ENCODE results near the gene SDF2L1. TPM values are rescaled to one million over a fixed set of nuclear protein-coding genes. Genes with fewer than 3 reads are reported as not detected.

Gene SDF2L1
- total and polyA plus RNA-seq, 2 donors (not counting 3 experiments of a cell fraction or from before 2014, with no cell fraction given) = 66.7 to 79.5 TPM

- Histone ChIP-seq H4K20me1 (replicated peaks; ENCODE audit: control insufficient read depth, extremely low read depth, insufficient read depth, low read length) (peaks cover 6% of the 10 kb centered on the region), H3K36me3 (ENCODE audit: control insufficient read depth in 2 of 2, extremely low read depth in 1 of 2, insufficient read depth in 2 of 2, low read length in 2 of 2) (peaks cover 9 to 22% of the 10 kb centered on the region in 2 experiments), H3K4me3 (replicated peaks in 1 of 3; ENCODE audit: insufficient read depth in 1 of 3, low read depth in 1 of 3, low read length in 3 of 3) (no peak overlapping the region), H3K9me3 (replicated peaks; ENCODE audit: control insufficient read depth, insufficient read depth, low read length) (no peaks in the 10 kb centered on the region), H3K27me3 (ENCODE audit: control insufficient read depth in 2 of 2, insufficient read depth in 2 of 2, low read length in 2 of 2) (no peaks in the 10 kb centered on the region), H3K79me2 (ENCODE audit: control insufficient read depth, insufficient read depth, low read length) (peaks cover 76% of the 10 kb centered on the region), H3K4me1 (ENCODE audit: control insufficient read depth, extremely low read depth, insufficient read depth, low read length) (no peaks in the 10 kb centered on the region), H3K9me1 (replicated peaks; ENCODE audit: control insufficient read depth, extremely low read depth, insufficient read depth, low read length) (no peaks in the 10 kb centered on the region), H3K27ac (ENCODE audit: insufficient read depth, low read depth, low read length) (no peak overlapping the region), H3K4me2 (ENCODE audit: insufficient read depth, low read length) (no peak overlapping the region), H2AFZ (ENCODE audit: low read depth, low read length) (no peak overlapping the region), H3K9ac (replicated peaks; ENCODE audit: extremely low read depth, insufficient read depth, low read length) (no peak overlapping the region)
- no peak for TF ChIP-seq MYC (IDR thresholded peaks at IDR 0.05; ENCODE audit: low read depth, low read length)
- no peak for TF ChIP-seq JUN (IDR thresholded peaks at IDR 0.05; ENCODE audit: borderline replicate concordance, insufficient read depth, insufficient read length, low read depth)
- TF ChIP-seq POLR2AphosphoS5 (IDR thresholded peaks at IDR 0.05; ENCODE audit: insufficient read depth, low read depth, low read length) = no peak
- no peak for TF ChIP-seq POLR2A (IDR thresholded peaks at IDR 0.05; ENCODE audit: low read depth, low read length)
- TF ChIP-seq MAX (IDR thresholded peaks at IDR 0.05; ENCODE audit: insufficient read depth, insufficient read length) = no peak
- no peak for TF ChIP-seq GATA2 (IDR thresholded peaks at IDR 0.05; ENCODE audit: insufficient read depth, insufficient read length, low read depth, low read length)
- TF ChIP-seq FOS (IDR thresholded peaks at IDR 0.05; ENCODE audit: borderline replicate concordance, insufficient read depth, low read length) = no peak
- TF ChIP-seq CTCF (IDR thresholded peaks at IDR 0.05; ENCODE audit: extremely low read depth in 1 of 2, insufficient read depth in 1 of 2, low read depth in 1 of 2, low read length in 2 of 2) = no peak
- TF ChIP-seq EZH2 (IDR thresholded peaks at IDR 0.05; ENCODE audit: borderline replicate concordance, low read depth, low read length, severe bottlenecking) = no peak
- no peak for DNase-seq (ENCODE audit: low read depth, low spot score)
- dilution Hi-C loops (cut with MboI; ENCODE audit: extremely low pct_ligation_motif_present, low sequenced_read_pairs) = no loop called here
- POLR2A ChIA-PET = no interaction called here
- FAIRE-seq = no peak
- CTCF ChIA-PET = interaction anchor here (1.2 to 2.5 kb wide), 3 partner anchors 28 to 35 kb away, joined by 3 to 11 read pairs (median 4); partner anchors contain the start of gene SDF2L1
- no TSS peak for BruUV-seq (replicated peaks)
- intact Hi-C loops (cut with micrococcal nuclease) = no loop called here
Observed at GRCh38 chr22:21613553-21614233, 28.4 kb upstream of the SDF2L1 start.
